ENCODE measurements around the gene COL5A1.

COL5A1 gene

GRCh38 chr9:134885679-134886412, 244.2 kb downstream of the COL5A1 start:
- Histone ChIP-seq H4K20me1 (peaks cover 9% of the 10 kb centered on the region; the same call in 1 of the 2 replicates), H3K27me3 (no peaks in the 10 kb centered on the region), H3K4me2 (peak overlapping the region; percentile 78; the same call in 1 of the 2 replicates), H3K9ac (no peak overlapping the region), H3K27ac (peak overlapping the region; percentile 30; the same call in 1 of the 2 replicates), H3K9me3 (no peaks in the 10 kb centered on the region), H3K36me3 (no peaks in the 10 kb centered on the region), H3K4me1 (peaks cover 50% of the 10 kb centered on the region), H3K4me3 (no peak overlapping the region)
- no peak for TF ChIP-seq Cebpa-rat (IDR thresholded peaks at IDR 0.05)

GRCh38 chr9:134886413-134886913, 244.9 kb downstream of the COL5A1 start:
- H3K9me3 ChIP-seq, result no peaks in the 10 kb centered on the region
- H4K20me1 ChIP-seq, result peaks cover 9% of the 10 kb centered on the region; the same call in 1 of the 2 replicates
- H3K27me3 ChIP-seq, result no peaks in the 10 kb centered on the region
- no peak for TF ChIP-seq Cebpa-rat (IDR thresholded peaks at IDR 0.05)
- H3K4me2 ChIP-seq, result peak overlapping the region; percentile 78
- no peaks in the 10 kb centered on the region for H3K36me3 ChIP-seq
- peaks cover 56% of the 10 kb centered on the region for H3K4me1 ChIP-seq
- H3K9ac ChIP-seq, result no peak overlapping the region
- H3K4me3 ChIP-seq, result no peak overlapping the region
- H3K27ac ChIP-seq, result 0 out of 2 replicates have a peak overlapping the region, but pooled peaks have one; percentile 30

- Histone ChIP-seq H3K4me3 (no peak overlapping the region), H3K27me3 (no peaks in the 10 kb centered on the region), H3K27ac (0 out of 2 replicates have a peak overlapping the region, but pooled peaks have one; percentile 64), H3K4me2 (peak overlapping the region; percentile 78), H3K9me3 (no peaks in the 10 kb centered on the region), H3K36me3 (no peaks in the 10 kb centered on the region), H3K9ac (no peak overlapping the region), H3K4me1 (peaks cover 63% of the 10 kb centered on the region), H4K20me1 (peaks cover 9% of the 10 kb centered on the region; the same call in 1 of the 2 replicates)
- no peak for TF ChIP-seq Cebpa-rat (IDR thresholded peaks at IDR 0.05)
Measured at GRCh38 chr9:134887219-134887618, 245.6 kb downstream of the COL5A1 start.

- peak overlapping the region; percentile 78 for H3K4me2 ChIP-seq
- no peak for TF ChIP-seq Cebpa-rat (IDR thresholded peaks at IDR 0.05)
- H3K27ac ChIP-seq, result peak overlapping the region; percentile 64
Measured at GRCh38 chr9:134887686-134888602, 246.3 kb downstream of the COL5A1 start.

GRCh38 chr9:134888603-134889190, 247.1 kb downstream of the COL5A1 start:
- TF ChIP-seq Cebpa-rat (IDR thresholded peaks at IDR 0.05), result no peak
- H3K9me3 ChIP-seq, result peaks cover 2% of the 10 kb centered on the region
- peak overlapping the region; percentile 64; the same call in 1 of the 2 replicates for H3K27ac ChIP-seq
- H3K4me2 ChIP-seq, result peak overlapping the region; percentile 78
- peaks cover 67% of the 10 kb centered on the region for H3K4me1 ChIP-seq
- H3K4me3 ChIP-seq, result no peak overlapping the region
- no peaks in the 10 kb centered on the region for H3K27me3 ChIP-seq
- H4K20me1 ChIP-seq, result peaks cover 9% of the 10 kb centered on the region; the same call in 1 of the 2 replicates
- H3K36me3 ChIP-seq, result no peaks in the 10 kb centered on the region
- H3K9ac ChIP-seq, result 0 out of 2 replicates have a peak overlapping the region, but pooled peaks have one; percentile 0

More at GRCh38 chr9:134887686-134888602, 246.3 kb downstream of the COL5A1 start:
- no peaks in the 10 kb centered on the region for H3K27me3 ChIP-seq
- H3K9me3 ChIP-seq, result no peaks in the 10 kb centered on the region
- H3K9ac ChIP-seq, result peak overlapping the region; percentile 0; the same call in 1 of the 2 replicates
- peaks cover 67% of the 10 kb centered on the region for H3K4me1 ChIP-seq
- H4K20me1 ChIP-seq, result peaks cover 9% of the 10 kb centered on the region; the same call in 1 of the 2 replicates
- H3K4me3 ChIP-seq, result no peak overlapping the region
- H3K36me3 ChIP-seq, result no peaks in the 10 kb centered on the region

GRCh38 chr9:134889386-134890154, 248.0 kb downstream of the COL5A1 start:
- TF ChIP-seq Cebpa-rat (IDR thresholded peaks at IDR 0.05), result no peak
- H3K36me3 ChIP-seq, result no peaks in the 10 kb centered on the region
- peaks cover 67% of the 10 kb centered on the region for H3K4me1 ChIP-seq
- H3K9ac ChIP-seq, result no peak overlapping the region
- peaks cover 11% of the 10 kb centered on the region for H3K9me3 ChIP-seq
- H3K27me3 ChIP-seq, result no peaks in the 10 kb centered on the region
- H3K4me2 ChIP-seq, result peak overlapping the region; percentile 78
- no peak overlapping the region; the same call in 1 of the 2 replicates for H3K4me3 ChIP-seq
- peak overlapping the region; percentile 33; the same call in 1 of the 2 replicates for H3K27ac ChIP-seq
- peaks cover 9% of the 10 kb centered on the region; the same call in 1 of the 2 replicates for H4K20me1 ChIP-seq

- Histone ChIP-seq H4K20me1 (peaks cover 9% of the 10 kb centered on the region; the same call in 1 of the 2 replicates), H3K36me3 (no peaks in the 10 kb centered on the region), H3K27ac (peak overlapping the region; percentile 33; the same call in 1 of the 2 replicates), H3K9ac (no peak overlapping the region), H3K4me3 (no peak overlapping the region), H3K4me1 (peaks cover 70% of the 10 kb centered on the region), H3K9me3 (peaks cover 17% of the 10 kb centered on the region), H3K4me2 (peak overlapping the region; percentile 78), H3K27me3 (no peaks in the 10 kb centered on the region)
- TF ChIP-seq Cebpa-rat (IDR thresholded peaks at IDR 0.05), result no peak
Measured at GRCh38 chr9:134890155-134890495, 248.5 kb downstream of the COL5A1 start.

- Histone ChIP-seq H3K4me2 (peak overlapping the region; percentile 78), H3K27ac (no peak overlapping the region), H4K20me1 (peaks cover 9% of the 10 kb centered on the region; the same call in 1 of the 2 replicates), H3K4me1 (peaks cover 76% of the 10 kb centered on the region), H3K27me3 (no peaks in the 10 kb centered on the region), H3K36me3 (no peaks in the 10 kb centered on the region), H3K9ac (no peak overlapping the region), H3K9me3 (peaks cover 17% of the 10 kb centered on the region), H3K4me3 (no peak overlapping the region)
- no peak for TF ChIP-seq Cebpa-rat (IDR thresholded peaks at IDR 0.05)
Measured at GRCh38 chr9:134891053-134891452, 249.4 kb downstream of the COL5A1 start.
